HG03432 (cell line): ENCODE results near the gene CDT1.
"Not testable (repeated sequence)": the region's sequence is repeated elsewhere in the genome, so short reads cannot be mapped to it uniquely, and the experiment has no call there.

Experiments used
- ATAC-seq: cut with Tn5 transposase; IDR thresholded peaks from one replicate; pipeline ENCODE4 v1.9.1; 2021; ENCODE audit warnings: mild to moderate bottlenecking, moderate library complexity; ENCODE audit not compliant: unreplicated experiment

Gene CDT1

GRCh38 chr16:88768071-88768783, 35.4 kb upstream of the CDT1 start:
- ATAC-seq = no peak

DNA sequence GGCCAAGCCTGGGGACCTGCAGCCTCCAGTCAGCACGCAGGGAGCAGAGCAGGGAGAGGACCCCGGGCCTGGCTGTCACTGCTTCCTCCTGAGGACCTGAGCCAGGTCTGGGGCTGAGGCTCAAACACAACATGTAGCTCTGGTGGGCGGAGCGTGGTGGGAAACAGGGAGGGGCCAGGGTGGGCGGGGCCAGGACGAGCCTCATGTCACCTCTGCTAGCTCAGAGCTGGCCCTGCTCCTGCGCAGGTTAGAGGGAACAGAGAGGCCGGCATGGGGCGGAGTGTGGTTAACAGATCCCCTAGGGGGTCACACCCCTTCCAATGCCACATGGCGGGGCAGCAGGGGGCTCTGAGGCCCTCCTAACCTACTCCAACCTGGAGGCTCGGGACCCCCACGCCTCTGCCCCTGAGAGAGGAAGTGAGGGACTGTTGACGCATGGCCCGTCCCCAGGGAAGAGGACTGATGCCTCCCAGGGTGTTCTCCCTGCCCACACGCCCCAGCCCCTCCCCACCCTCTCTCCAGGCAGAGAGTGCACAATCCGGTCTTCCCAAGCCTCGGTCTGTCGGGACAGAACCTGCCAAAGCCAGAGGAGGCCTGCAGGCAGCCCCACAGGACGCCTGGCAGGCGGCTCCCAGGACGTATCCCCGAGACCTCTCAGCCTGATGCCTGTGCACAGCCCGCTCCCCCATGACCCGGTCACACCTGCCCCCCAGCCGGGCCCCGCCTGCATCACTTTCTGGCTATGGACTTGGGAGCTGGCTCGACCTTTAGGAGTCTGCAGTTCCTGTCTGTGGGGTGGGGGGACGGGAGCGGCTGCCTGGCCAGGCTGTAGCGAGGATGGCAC, 33.8 kb upstream of the CDT1 start:
- ATAC-seq = no peak

GRCh38 chr16:88770461-88771293, 32.9 kb upstream of the CDT1 start:
- no peak for ATAC-seq

DNA sequence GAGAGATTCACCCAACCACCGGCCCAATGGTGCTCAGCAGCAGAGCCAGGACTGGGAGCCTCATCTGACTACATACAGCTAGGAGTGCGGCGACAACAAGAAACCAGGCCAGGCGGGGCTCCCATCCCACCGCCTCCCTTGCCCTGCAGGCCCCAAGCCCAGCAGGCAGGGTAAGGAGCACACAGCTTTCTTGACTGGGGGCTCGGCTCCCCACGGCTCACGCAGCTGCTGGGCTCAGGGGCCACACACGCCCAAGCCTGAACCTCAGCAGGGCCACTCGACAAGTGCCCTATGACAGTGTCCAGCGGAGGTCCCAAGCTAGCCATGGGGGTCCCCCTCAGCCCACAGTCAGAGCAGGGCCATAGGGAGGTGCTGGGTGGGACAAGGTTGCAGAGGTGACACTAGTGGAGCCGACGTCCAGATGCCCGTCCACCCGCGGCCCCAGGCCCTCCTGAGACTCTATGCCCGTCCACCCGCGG, 32.3 kb upstream of the CDT1 start:
- ATAC-seq = no peak

- ATAC-seq = not testable (repeated sequence)
These were observed 31.8 kb upstream of the CDT1 start for GRCh38 chr16:88771781-88772180.

GRCh38 chr16:88772871-88773811, 30.4 kb upstream of the CDT1 start:
- no peak for ATAC-seq

DNA sequence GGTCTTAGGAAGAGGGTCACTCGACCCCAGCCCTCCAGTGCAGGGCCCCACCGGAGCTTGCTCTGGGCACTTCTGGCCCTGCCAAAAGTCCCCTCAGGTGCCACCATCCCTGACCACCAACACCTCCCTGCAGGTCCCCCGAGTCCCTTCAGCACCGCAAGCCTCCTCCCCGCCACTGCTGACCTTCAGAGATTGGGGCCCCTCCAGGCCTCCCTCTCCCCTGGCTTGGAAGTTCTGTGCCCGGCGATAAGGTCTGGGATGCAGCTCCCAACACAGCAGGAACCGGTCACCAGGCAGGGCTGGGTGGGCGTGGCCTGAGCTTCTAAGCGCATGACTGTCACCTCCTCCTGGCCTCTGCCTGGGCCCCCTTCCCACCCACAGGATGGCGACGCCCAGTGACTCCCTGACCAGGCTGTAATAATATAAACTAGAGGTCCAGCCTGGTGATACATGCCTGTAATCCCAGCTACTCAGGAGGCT, 29.7 kb upstream of the CDT1 start:
- ATAC-seq = no peak

DNA sequence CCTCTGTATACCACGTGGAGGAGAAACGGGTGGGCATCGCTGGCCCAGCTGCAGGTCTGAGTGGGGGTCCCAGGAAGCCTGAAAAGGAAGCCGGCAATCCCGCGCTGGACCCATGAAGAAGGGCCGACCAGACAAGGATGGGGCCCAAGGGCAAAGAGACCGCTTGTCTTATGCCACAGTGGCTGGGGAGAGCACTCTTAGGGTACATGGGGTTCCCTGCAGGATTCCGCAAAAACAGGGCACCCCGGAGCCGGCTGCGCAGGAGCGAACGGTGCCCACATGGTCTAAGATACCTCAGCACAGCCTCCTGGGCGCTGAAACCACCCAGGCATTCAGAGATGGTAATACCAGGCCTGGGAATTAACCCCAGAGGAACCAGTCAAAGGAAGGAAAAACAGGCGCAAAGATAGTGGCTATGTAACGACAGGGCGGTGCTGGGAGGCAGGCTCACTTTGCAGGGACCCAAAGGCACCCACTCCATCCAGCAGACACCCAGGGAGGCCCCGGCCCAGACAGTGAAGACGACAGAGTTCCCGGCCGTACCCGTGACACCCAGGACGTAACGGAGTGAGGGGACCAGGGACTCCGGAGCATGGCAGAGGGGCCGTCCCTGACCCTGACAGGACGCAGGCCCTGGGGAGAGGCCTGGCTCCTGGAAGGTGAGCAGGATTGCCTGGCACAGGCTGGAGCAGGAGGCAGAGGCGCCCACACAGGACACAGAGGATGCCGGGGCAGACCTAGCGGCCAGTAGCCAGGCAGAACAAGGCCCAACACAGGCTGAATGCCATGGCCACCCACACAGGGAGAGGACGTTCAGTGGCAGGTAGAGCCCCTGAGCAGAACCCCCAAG, 28.8 kb upstream of the CDT1 start:
- ATAC-seq = no peak

GRCh38 chr16:88775825-88776224, 27.8 kb upstream of the CDT1 start:
- no peak for ATAC-seq

GRCh38 chr16:88777471-88778270, 25.9 kb upstream of the CDT1 start:
- no peak for ATAC-seq

DNA sequence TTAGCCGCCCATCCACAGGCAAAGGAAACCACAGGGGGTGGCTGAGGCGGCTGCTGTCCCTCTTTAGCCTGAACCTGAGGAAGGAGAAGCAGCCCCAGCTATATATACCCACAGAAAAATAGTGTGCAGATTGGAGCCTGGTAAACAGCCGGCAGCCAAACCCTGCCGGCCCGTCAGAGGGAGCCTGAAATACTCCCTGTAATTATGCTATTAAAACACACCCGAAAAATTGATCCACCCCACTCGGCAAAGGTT, 25.4 kb upstream of the CDT1 start:
- ATAC-seq = no peak

GRCh38 chr16:88778541-88779065, 25.0 kb upstream of the CDT1 start:
- no peak for ATAC-seq

- ATAC-seq = no peak
These were observed 24.0 kb upstream of the CDT1 start for GRCh38 chr16:88779406-88780141.

DNA sequence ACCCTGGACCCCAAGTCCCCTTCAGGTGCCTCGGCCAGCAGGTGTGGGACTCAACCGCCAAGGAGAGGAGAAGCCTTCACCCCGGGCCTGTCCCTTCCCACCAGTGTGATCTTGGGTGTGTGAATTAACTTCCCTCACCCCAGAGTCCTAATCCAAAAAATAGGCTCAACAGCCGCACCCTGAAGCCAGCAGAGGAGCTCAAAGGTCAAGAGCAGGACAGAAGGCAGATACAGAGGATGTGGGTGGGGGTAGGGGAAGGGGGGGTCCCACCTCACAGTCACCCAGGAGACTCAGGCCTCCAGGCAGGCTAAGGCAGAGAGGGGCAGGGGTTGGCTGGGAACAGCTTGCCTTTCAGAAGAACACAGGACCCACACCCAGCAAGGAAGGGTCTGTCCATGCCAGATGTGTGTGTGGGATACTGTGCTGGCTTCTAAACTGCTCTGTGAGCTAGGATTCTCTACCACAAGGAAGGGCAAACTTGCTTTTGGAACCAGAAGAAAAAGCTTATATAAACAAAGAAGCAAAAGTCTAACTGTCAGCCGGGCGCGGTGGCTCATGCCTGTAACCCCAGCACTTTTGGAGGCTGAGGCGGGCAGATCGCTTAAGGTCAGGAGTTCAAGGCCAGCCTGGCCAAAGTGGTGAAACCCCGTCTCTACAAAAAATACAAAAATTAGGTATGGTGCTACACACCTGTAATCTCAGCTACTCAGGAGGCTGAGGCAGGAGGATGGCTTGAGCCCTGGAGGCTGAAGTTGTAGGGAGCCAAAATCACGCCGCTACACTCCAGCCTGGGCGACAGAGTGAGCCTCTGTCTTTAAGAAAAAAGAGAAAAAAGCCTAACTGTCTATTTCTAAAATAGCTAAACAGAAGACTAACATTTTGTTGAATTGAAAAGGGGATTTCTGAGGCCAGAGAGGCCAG, 23.2 kb upstream of the CDT1 start:
- no peak for ATAC-seq

- ATAC-seq = peak; percentile 41
These were observed 22.2 kb upstream of the CDT1 start for GRCh38 chr16:88781140-88782077.
